Fibroblast of skin of left quadriceps (primary cell): ENCODE measurements around the gene GNG11.
"Not testable (repeated sequence)": the region's sequence is repeated elsewhere in the genome, so short reads cannot be mapped to it uniquely, and the experiment has no call there.

ENCODE experiments used
- DNase-seq, 2 experiments: peaks; one replicate each; pipeline ENCODE4 v3.0.0-alpha.2; 2013; ENCODE audit warnings: low read depth in 2 of 2

The GNG11 gene

DNA sequence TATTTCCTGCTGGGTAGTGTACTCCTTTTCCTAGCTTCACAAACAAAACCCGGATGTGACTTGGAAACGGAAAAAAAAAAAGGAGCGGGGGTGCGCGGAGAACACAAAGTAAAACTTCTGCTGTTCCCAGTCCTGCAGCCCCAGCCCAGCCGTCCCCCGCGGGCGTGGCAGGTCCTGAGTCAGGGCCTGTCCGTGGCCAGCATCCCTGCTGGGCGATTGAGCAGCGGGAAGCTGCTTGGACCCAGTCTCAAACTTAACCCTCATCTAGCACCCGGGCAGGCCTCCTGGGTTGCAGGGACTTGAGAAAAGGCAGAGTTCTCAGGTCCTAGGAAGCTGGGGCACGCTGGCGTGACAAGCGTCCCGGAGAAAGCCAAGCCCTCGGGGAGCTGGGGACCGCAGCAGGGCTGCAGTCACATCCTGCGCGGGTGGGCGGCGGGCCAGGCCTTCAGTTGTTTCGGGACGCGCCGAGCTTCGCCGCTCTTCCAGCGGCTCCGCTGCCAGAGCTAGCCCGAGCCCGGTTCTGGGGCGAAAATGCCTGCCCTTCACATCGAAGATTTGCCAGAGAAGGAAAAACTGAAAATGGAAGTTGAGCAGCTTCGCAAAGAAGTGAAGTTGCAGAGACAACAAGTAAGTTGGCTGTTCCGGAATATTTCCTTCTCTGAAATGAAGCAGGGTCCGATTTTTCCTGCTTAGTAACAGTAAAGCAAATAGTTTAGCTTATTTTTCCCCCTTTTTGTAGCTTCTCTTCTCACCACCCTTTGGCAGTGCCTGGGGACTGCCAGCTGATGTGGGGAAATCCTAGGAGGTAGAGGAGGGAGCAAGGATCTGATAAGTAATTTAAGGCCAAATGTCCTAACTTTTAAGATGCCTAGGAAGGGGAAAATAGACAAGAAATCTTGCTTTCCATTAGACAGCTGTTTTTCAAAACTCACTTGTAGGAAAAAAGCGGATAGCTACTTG is at the start of gene GNG11:
GNG11 (plus strand) TSS at position 129 of the 960 bp plus-strand sequence; CDS start at position 532, 403 bp downstream.
- no peak for DNase-seq

DNA sequence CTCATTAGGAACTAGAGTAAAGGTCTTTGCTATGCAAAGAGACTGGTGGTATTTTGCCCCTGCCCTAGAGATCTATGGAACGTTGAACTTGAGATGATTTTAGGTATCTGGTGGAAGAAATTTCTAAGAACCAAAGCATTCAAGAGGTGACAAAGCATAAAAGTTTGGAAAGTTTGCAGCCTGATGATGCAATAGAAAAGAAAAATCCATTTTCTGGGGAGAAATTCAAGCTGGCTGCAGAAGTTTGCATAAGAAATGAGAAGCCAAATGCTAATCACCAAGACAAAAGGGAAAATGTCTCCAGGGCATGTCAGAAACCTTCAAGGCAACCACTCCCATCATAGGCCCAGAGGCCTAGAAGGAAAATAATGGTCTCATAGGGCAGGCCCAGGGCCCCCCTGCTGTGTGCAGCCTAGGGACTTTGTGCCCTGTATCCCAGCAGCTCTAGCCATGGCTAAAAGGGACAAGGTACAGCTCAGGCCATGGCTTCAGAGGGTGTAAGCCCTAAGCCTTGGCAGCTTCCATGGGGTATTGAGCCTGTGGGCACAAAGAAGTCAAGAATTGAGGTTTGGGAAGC is 47.4 kb upstream of the GNG11 start:
- DNase-seq = no peak

DNA sequence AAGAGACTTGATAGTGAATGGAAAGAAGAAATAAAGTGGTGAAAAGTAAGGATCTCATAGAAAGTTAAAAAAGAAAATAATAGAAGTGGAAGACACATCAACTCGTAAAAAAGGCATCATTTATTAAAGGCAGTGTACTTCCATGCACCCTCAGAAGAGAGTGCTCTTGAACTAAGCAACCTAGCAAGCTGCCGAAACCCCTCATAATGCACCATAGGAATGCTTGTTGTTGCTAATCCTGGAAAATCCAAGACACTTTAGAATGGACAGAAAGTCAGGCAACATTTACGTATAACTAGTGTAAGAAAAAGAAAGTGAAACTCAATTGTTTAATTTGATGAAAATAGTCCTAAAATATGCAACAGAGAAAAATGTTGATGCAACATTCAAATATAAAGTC is 43.8 kb upstream of the GNG11 start:
- DNase-seq = no peak

DNA sequence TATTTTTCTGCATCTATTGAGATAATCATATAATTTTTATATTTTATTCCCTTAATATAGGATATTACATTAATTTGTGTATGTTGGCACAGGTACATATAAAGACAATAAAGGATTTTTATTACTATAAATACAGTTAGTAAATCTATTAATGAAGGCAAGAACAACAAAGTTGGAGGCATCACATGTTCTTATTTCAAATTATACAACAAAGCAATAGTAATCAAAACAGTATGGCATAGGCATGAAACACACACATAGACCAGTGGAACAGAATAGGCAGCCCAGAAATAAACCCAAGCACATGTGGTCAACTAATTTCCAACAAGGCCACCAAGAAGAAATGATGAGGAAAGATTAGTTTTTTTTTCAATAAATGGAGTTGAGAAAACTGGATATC is 42.2 kb upstream of the GNG11 start:
- no peak for DNase-seq

DNA sequence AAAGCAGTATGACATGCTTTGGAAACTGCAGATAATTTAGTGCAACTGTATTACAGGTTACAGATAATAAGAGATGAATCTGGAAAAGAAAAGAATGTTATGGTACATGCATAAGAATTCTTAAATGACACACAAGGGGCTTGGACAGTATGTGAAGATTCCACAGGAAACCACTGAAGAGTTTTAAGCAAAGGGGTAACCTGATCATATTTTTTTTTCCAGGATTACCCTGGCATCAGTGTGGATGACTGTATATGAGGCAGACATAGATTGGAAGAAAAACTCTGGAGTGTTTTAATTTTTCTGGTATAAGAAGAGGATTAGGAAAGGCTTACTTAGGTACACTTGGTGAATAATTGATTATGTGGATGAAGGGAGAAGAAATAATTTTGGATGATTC is 39.1 kb upstream of the GNG11 start:
- DNase-seq = no peak

DNA sequence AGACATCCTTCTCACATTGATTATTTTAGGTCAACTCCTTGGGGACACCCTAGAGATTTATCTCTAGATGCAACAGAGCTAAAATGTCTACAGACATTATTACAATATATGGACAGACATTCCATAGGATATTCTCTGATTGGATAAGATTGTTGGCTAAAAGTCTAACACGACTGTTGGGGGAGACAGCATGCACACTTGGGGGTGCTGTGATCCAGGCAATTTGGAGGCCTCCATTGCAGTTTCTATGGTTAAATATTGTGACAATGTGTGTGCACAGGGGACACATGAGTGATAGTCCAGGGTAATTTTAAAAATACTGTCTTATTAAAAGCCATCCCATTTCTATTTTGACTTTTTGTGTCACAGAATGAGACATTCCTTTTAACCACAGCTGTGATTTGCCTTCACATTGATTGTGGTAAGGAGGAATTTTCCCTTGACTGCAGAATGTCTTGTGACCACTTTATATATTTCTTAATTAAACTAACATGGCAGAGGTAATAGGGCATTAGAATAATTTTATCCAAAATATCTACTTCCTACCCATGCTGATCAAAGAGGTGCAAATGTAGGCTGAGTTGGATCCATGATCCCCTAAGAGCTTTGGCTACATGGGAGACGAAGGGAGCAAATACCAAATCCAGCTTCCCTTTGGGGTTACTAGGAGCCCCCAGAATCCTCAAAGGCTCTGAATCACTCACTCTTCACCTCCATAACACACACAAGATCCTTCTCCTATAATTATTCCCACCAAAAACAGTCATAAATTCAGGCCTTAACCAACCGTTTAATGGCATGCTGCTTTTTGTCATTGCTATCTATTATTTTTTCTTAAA is 38.2 kb upstream of the GNG11 start:
- DNase-seq = no peak

DNA sequence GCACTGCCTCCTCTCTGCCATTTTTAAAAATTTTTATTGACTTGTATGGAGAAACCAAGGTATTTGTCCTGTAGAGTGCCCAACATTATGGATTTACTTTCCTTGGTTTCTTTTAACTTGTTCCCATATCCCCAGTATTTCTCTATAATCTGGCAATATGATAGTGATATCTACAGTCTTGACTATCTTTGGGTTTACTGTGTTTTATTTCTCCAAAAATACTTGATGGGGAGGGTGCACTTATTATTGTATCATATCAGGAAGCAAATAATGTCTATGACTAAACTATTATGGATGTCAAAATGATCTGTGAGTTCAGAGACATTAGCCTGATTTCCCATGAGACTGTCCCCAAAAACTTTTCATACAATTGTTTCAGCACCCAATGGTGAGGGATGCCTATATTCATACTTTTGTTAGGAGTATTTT is 37.6 kb upstream of the GNG11 start:
- no peak for DNase-seq

DNA sequence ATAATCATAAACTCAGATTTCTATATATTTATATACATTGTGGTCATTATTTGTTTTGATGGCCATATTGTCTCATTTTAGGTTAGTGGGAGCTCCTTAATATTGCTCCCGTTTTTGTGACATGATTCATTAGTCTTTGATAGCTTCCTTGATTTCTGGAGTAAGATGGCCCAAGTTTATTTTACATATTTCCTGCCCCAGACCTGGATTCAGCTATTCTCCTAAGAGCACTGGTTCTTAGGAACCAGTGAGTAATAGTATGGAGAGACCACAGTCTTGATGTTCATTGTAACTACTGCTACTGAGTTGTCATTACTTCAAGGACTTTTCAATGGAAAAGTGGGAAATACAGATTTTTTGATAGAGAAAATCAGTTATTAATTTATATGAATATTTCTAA is 37.0 kb upstream of the GNG11 start:
- no peak for DNase-seq

DNA sequence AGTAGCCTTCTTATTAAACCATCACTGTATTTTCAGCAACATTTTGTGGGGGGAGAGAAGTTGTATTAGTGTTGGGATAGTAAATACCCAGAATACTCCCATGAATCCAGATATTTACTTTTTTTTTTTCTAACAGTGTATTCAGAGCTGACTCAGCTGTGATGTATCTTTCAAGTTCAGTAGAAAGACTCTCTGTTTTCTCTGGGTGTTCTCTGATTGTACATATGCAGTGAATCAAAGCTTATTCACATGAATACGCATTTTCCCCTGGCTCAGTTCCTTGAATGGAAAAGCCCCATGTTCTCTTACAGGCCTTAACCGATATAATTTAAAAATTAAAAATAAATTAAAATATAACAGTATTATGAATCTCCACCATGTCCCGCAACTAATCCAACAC is 32.3 kb upstream of the GNG11 start:
- DNase-seq = peak; percentile 21 to 29

DNA sequence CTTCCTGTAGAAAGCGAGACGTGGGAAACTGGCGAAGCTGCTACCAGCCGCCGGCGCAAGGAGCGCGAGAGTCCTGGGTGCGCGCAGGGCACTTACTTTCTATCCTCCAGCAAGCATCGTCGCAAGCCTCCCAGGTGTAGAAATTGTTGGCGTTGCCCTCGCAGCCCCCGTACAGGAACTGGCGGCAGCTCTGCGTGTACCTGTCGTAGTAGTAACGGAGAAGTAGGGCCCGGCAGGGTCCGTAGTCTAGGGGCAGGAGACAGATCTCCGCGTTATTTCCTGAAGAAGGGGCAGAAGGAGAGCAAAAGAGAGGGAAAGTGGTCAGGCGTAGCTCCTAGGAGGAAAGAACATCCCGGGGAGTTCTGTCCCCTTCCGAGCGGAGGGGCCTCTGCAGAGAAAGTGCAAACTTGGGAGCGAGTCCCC is 31.5 kb upstream of the GNG11 start:
- DNase-seq = no peak

DNA sequence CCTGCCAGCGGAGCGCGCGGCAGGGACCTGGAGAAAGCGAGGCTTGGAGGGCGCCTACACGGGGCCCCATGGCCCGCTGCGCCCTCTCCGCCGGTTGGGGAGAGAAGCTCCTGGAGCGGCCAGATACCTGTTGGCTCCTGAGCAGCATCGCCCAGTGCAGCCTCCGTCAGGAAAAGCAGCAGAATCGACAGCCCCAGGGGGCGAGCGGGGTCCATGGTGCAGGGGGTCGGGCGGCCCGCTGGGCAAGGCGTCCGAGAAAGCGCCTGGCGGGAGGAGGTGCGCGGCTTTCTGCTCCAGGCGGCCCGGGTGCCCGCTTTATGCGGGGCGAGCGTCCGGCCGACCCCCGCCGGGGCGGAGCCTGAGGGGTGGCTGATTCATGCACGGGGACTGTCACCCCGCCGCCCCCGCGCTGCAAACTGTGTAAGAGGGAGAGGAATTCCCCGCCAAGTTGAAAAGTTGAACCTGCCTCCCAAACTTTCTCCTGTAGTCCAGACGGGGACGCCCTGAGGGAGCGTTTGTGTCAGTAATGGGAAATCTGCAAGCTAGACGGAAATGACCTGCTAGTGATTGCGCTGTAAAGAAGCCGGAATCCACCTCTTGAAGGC is 31.0 kb upstream of the GNG11 start, which contains the start of gene TFPI2:
TFPI2 (minus strand) TSS at position 290 of the 605 bp plus-strand sequence; CDS start at position 215, 75 bp downstream.
- no peak for DNase-seq

DNA sequence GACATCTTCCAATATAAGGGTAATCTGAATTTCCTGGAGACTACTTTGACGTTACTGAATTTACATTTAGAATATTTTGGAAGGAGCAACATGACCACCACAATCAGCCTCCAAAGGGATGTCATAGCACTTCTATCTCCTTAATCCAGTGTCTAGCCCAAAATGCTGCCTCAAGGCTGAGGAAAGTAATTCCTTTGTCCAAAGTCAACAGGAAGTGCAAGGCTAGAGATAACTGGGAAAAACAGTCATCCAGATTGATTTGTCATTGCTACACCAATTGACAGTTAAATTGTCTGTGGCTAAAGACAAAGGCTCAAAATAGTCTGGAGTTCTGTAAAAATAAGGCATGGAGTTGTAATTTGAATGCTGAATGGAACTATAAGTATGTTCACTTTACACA is 27.1 kb upstream of the GNG11 start:
- no peak for DNase-seq

DNA sequence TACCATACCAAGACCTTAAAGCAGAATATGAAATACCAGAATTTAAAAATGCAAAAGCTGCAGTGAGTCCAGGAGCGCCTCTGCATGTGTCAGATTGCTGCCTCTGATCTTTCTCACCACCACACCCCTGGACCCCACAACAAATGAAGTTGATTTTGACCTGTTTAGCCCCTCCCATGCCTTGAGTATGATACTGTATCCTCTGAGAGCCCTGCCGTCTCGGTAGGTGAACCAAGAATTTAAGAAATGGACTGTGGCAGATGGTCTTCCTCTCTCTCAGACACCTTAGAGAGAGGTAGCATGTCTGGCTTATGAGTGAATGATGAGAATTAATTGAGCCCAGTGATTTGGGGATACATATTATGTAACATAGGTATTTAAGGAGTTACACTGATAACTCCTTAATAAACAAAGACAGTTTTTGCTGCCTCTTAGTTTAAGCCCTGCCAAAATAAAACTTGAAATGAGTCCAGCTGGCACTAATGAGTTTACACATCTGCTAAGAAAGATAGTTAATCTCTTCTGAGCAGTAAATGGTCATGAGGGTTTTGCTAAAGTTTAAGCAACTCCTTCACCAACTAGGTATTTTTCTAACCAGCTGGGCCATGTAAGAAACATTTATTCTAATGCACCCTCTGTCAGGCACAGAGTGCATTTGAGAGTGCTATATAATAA is 26.4 kb upstream of the GNG11 start:
- DNase-seq = no peak

DNA sequence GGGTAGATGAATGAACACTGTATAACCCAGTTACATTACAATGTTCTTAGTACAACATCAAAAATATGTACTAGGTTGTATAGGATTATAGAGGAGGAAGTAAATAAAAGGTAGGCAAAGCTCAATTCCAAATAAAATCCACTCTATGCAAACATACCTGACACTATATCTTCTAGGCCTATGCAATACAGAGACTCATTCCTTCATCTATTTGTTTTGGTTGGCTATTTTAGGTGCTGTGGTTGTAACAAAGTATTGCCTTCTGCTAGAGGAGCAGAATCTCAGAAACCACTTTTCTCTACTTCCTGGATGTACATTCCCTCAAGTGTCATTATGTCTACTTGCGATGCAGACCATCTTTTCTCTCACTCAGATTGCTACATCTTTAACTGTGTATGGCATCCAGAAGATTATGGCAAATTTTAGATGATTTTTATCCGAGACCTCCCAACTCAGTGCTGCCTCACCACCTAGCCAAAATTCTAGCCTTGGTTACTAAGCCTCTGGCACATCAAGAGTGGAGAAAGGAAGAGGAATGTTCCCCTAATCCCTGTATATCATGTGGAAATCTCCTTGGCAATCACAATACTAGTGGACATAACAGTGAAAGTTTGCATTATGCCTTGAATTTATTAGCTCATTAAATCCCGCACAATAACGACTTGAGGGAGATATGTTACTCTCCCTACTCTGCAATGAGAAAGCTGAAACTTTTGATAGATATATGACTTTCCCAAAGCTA is 25.5 kb upstream of the GNG11 start:
- no peak for DNase-seq

DNA sequence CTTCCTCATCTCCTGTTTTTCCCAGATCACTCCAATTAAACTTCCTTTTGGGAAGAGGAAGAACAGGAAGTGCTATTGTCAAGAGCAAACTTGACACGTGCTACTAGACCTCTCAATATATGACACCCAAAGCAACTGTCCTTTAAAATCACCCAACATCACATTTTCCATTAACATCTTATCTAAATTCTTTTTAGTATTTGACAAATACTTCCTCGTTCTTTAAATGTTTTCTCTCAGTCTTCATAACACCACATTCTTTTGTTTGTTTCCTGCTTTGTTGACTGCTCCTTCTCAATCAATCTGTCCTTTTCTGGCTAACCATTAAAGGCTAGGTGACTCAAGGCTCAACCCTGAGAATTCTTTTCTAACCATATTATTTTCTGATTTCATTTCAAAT is 23.9 kb upstream of the GNG11 start:
- DNase-seq = no peak

DNA sequence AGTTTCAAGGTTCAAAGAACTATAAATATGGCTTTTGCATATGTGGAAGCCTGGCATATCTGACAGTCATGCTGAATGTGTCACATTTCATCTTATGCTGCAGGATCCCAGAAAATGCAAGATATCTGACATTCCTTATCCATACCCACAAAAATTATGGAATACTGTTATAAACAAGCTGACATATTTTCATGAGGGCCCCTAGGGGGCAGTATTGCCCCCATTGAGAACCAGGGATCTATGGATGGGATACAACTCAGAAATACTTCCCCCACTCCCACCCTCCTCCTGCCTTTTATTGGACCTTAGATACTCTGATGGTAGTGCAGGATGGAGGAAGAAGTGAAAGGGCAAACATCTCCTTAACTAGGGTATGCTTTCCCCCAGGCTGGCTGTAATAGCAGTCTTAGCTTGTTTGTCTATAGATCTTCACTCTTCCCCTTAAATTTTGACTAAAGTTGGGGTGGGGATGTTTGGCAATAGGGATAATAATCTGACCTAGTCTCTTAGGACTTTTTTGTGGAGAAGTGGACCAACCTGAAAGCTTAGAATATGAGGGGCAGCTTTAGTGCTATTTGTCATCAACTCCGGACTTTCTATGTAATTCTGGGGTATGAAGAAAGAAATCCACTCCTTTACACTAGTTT is 18.6 kb upstream of the GNG11 start:
- peak; percentile 41 to 51 for DNase-seq

DNA sequence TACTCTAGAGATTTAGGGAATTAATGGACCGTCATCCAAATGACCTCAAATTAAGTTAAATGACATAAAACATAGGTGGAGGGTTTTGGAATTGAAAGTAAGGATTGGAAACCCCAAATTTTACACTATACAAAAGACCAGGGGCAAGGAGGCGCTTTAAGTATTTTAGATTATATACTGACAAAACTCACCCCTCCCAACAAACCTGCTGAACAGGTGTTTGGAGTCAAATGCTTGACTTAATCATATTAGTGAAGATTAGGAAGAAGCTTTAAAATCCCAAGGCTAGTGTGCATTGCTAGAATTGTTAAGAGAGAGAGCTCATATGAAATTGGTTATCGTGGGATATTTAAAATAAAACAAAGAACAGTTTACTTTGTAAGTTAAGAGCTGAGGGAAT is 15.3 kb upstream of the GNG11 start, which contains the start of gene GNGT1:
GNGT1 (plus strand) TSS at position 301 of the 400 bp plus-strand sequence. CDS start 180 bp downstream, outside the sequence.
- no peak for DNase-seq

DNA sequence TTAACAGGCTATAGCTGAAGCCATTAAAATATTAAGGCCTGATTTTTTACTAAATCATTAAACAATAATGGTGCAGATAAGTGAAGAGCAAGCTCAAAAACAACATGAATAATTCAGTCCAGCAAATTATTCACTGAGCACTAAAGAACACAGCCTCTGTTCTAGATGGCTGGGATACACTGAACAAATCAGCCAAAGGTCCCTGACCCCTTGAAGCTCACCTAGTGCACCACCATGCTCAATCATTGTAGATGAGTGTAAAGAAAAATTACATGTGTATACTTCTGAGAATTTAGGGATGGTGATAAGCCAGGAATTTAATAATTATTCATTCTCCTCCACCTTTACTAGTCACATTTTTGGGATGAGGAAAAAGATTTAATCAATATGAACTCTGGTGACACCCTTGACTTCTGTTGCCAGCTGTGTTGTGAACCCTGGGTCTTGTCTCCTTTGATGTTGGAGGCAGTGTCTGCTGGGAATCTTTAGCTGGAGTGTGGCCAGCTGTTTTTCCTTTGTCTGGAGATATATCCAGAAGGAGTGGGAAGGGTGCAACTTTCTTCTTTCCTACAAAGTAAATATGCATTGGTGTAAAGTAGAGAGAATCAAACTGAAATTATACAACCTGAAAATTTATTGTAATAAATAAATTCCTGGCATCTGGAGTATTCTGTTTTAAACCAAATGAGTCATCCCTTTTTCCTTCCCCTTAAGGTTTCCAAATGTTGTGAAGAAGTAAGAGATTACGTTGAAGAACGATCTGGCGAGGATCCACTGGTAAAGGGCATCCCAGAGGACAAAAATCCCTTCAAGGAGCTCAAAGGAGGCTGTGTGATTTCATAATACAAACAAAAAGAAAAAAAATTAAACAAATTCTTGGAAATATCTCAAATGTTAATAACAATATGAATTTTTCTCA is 11.2 kb upstream of the GNG11 start:
- DNase-seq = peak; percentile 65 to 72

DNA sequence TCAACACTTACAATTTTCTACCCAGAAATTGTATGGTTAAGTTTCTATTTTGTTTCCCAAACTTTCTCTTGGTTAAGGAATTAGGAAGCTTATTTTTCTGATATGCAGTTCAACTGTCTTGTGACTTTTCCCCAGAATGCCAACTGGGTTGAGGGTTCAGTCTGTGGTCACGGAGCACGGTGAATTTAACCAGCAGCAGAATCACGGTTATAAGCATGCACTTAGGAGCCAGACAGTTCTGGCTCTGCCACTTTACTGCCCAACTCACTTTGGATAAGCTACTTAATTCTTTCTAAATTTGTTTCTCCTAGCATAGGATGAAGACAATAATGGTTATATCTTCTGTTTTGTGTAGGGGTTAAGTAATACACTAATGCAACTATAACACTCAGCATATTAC is 10.3 kb upstream of the GNG11 start:
- not testable (repeated sequence) for DNase-seq
